Measurements from ENCODE around the gene SPINK9. TPM values are rescaled to one million over a fixed set of nuclear protein-coding genes. Genes with fewer than 3 reads are reported as not detected.

The SPINK9 gene
- total RNA-seq, 2 donors from 2014 or later: not detected

- Histone ChIP-seq H3K36me3 (ENCODE audit: control insufficient read depth, insufficient read depth, low read length) (peaks cover 16% of the 10 kb centered on the region), H3K4me3 (ENCODE audit: low read length) (no peak overlapping the region), H3K9me3 (ENCODE audit: control insufficient read depth, low read length) (no peaks in the 10 kb centered on the region), H3K4me1 (ENCODE audit: control insufficient read depth, insufficient read depth, low read length) (peaks cover 5% of the 10 kb centered on the region), H3K9ac (ENCODE audit: extremely low read depth, low read length, poor library complexity, severe bottlenecking) (no peak overlapping the region), H3K27me3 (ENCODE audit: control insufficient read depth, insufficient read depth, low read length, poor library complexity, severe bottlenecking) (no peaks in the 10 kb centered on the region), H3K27ac (ENCODE audit: low read depth, low read length) (no peak overlapping the region)
- TF ChIP-seq CTCF (conservative IDR thresholded peaks at IDR 0.05): no peak
- H3K4me1 Mint-ChIP-seq: peaks cover 46% of the 10 kb centered on the region
- H3K27ac Mint-ChIP-seq: no peak overlapping the region
- DNase-seq: no peak
- H3K4me3 Mint-ChIP-seq: no peak overlapping the region
- WGBS, 2 experiments (ENCODE audit: insufficient coverage in 1 of 2, insufficient read length in 1 of 2): 94 to 100% methylated on average over 2 to 3 of the region's 3 CpGs
- no peaks in the 10 kb centered on the region for H3K9me3 Mint-ChIP-seq
- no peaks in the 10 kb centered on the region for H3K27me3 Mint-ChIP-seq (ENCODE audit: insufficient read depth)
- H3K36me3 Mint-ChIP-seq (ENCODE audit: low read depth): peaks cover 16% of the 10 kb centered on the region
Observed at GRCh38 chr5:148387325-148387724, 52.0 kb downstream of the SPINK9 start.

GRCh38 chr5:148388696-148389095 lies 53.3 kb downstream of the SPINK9 start:
- TF ChIP-seq CTCF (conservative IDR thresholded peaks at IDR 0.05): no peak
- no peak overlapping the region for H3K9ac ChIP-seq (ENCODE audit: extremely low read depth, low read length, poor library complexity, severe bottlenecking)
- H3K9me3 ChIP-seq (ENCODE audit: control insufficient read depth, low read length): no peaks in the 10 kb centered on the region
- peaks cover 10% of the 10 kb centered on the region for H3K4me1 ChIP-seq (ENCODE audit: control insufficient read depth, insufficient read depth, low read length)
- no peak overlapping the region for H3K27ac ChIP-seq (ENCODE audit: low read depth, low read length)
- Mint-ChIP-seq H3K27ac (no peak overlapping the region), H3K4me3 (no peak overlapping the region), H3K36me3 (ENCODE audit: low read depth) (peaks cover 16% of the 10 kb centered on the region), H3K4me1 (peaks cover 55% of the 10 kb centered on the region), H3K9me3 (no peaks in the 10 kb centered on the region), H3K27me3 (ENCODE audit: insufficient read depth) (no peaks in the 10 kb centered on the region)
- no peak overlapping the region for H3K4me3 ChIP-seq (ENCODE audit: low read length)
- H3K27me3 ChIP-seq (ENCODE audit: control insufficient read depth, insufficient read depth, low read length, poor library complexity, severe bottlenecking): no peaks in the 10 kb centered on the region
- WGBS, 2 experiments (ENCODE audit: insufficient coverage in 1 of 2, insufficient read length in 1 of 2): 85 to 100% methylated on average over 1 of the region's 1 CpG
- H3K36me3 ChIP-seq (ENCODE audit: control insufficient read depth, insufficient read depth, low read length): peaks cover 16% of the 10 kb centered on the region
- DNase-seq: no peak

Other genes with a start within 250 kb of the SPINK9 start
- gene SPINK14, start 167.0 kb upstream of the SPINK9 start, total RNA-seq: not detected
- gene SPINK6, start 132.5 kb upstream of the SPINK9 start, total RNA-seq: not detected
- gene MARCOL, start 97.0 kb upstream of the SPINK9 start, total RNA-seq: not detected
- gene SPINK13, start 66.8 kb upstream of the SPINK9 start, total RNA-seq: not detected
- not detected for gene SPINK7, start 23.1 kb upstream of the SPINK9 start, total RNA-seq
- gene FBXO38, start 48.4 kb downstream of the SPINK9 start, total RNA-seq: 10 to 100 TPM; 45.4 to 49.7 TPM

Data from endodermal cell (in vitro differentiated cells).